ENCODE data around the gene COG5. TPM values are rescaled to one million over a fixed set of nuclear protein-coding genes. Genes with fewer than 3 reads are reported as not detected.

Gene COG5
- total and polyA plus RNA-seq, 2 of the 8 experiments (the other 6 are each of a cell fraction or from before 2014, with no cell fraction given), result 10.5 to 28.1 TPM

DNA sequence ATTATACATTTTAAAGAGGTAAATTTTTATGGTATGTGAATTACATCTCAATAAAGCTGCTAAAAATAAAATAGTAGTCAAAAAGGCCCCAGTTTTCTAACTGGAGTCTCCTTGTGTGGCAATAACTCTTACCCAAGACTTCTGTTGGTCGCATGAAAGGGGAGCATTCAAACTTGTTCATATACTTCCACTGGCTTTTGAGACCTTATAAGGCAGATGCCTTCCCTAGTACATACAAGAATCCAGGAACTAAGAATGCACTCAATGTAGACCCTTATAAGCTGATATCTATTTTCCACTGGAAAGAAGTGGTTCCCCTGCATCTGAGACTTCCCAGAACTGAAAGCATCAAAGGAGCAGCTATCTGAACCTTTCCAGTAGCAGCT is 29.3 kb upstream of the COG5 start:
- H2BK120ac ChIP-seq (replicated peaks; ENCODE audit: low read depth, low read length), result no peak overlapping the region
- no peak overlapping the region for H3K4ac ChIP-seq (replicated peaks; ENCODE audit: insufficient read length, low read depth, low read length)
- H2AK5ac ChIP-seq (ENCODE audit: low read depth, low read length), result no peak overlapping the region
- FAIRE-seq (no peak), DNase-seq (ENCODE audit: low read depth in 1 of 2, low spot score in 2 of 2) (no peak)
- no peak overlapping the region for H3K27ac ChIP-seq (ENCODE audit: low read depth, low read length)
- H3K4me2 ChIP-seq (ENCODE audit: insufficient read depth in 1 of 2, low read depth in 2 of 2, low read length in 2 of 2), result no peak overlapping the region
- H3K9me3 ChIP-seq (ENCODE audit: insufficient read depth in 2 of 2, low read depth in 1 of 2, low read length in 1 of 2), result peaks cover 3% of the 10 kb centered on the region in 2 experiments; a peak in 2 of 4 replicates
- no peak overlapping the region for H2BK5ac ChIP-seq (ENCODE audit: low read depth, low read length)
- no peak overlapping the region for H2BK20ac ChIP-seq (ENCODE audit: low read length)
- H3K18ac ChIP-seq (ENCODE audit: extremely low read depth, low read length), result no peak overlapping the region
- no peak overlapping the region for H2BK12ac ChIP-seq (ENCODE audit: low read depth, low read length)
- peaks cover 0 to 3% (median 0%) of the 10 kb centered on the region in 4 experiments; a peak in 1 of 8 replicates for H3K36me3 ChIP-seq (ENCODE audit: control insufficient read depth in 2 of 4, insufficient read depth in 4 of 4, low read length in 3 of 4)
- no peaks in the 10 kb centered on the region for H3K79me1 ChIP-seq (ENCODE audit: low read depth, low read length)
- H2BK15ac ChIP-seq (ENCODE audit: low read length), result no peak overlapping the region
- no peak overlapping the region for H3K4me3 ChIP-seq (ENCODE audit: extremely low read depth in 1 of 4, insufficient read depth in 2 of 4, low read depth in 3 of 4, low read length in 4 of 4)
- H3K23ac ChIP-seq (ENCODE audit: insufficient read length), result no peak overlapping the region
- no peak overlapping the region for H4K5ac ChIP-seq (ENCODE audit: insufficient read length, low read depth, low read length)
- H3K9ac ChIP-seq (replicated peaks in 1 of 4; ENCODE audit: extremely low read depth in 1 of 4, low read depth in 3 of 4, low read length in 3 of 4), result no peak overlapping the region
- H2AFZ ChIP-seq (ENCODE audit: low read length), result no peak overlapping the region
- H4K20me1 ChIP-seq (replicated peaks in 1 of 2; ENCODE audit: control insufficient read depth in 1 of 2, insufficient read depth in 2 of 2, low read length in 2 of 2), result no peaks in the 10 kb centered on the region
- ChIA-PET POLR2A (ENCODE audit: partially characterized antibody) (no interaction called here), CTCF (ENCODE audit: partially characterized antibody) (no interaction called here)
- H4K91ac ChIP-seq (replicated peaks; ENCODE audit: insufficient read length, low read length), result no peak overlapping the region
- 94% methylated on average over 1 of the region's 1 CpG; no CpG with 5 or more reads in 1 of the 2 experiments for WGBS, 2 experiments (ENCODE audit: extremely low coverage in 1 of 2, insufficient coverage in 1 of 2, insufficient read length in 1 of 2, insufficient replicate concordance in 2 of 2, low coverage in 1 of 2, low lambda C conversion rate in 2 of 2, missing lambda C conversion rate in 1 of 2)
- no peaks in the 10 kb centered on the region for H3K27me3 ChIP-seq (replicated peaks in 1 of 4; ENCODE audit: control insufficient read depth in 3 of 4, extremely low read depth in 1 of 4, insufficient read depth in 3 of 4, low read length in 3 of 4)
- H4K8ac ChIP-seq (ENCODE audit: extremely low read depth, insufficient read depth, low read length), result no peak overlapping the region
- no peaks in the 10 kb centered on the region; the same call in 1 of the 2 replicates for H3K23me2 ChIP-seq (ENCODE audit: low read depth, low read length)
- peaks cover 0 to 2% (median 0%) of the 10 kb centered on the region in 4 experiments; a peak in 1 of 7 replicates for H3K4me1 ChIP-seq (replicated peaks in 1 of 4; ENCODE audit: control insufficient read depth in 3 of 4, insufficient read depth in 4 of 4, low read length in 3 of 4)
- H3K14ac ChIP-seq (ENCODE audit: insufficient read length), result no peak overlapping the region
- no peaks in the 10 kb centered on the region for H3K79me2 ChIP-seq (ENCODE audit: control insufficient read depth in 1 of 2, insufficient read depth in 2 of 2, low read length in 2 of 2)
- H3K56ac ChIP-seq (replicated peaks; ENCODE audit: insufficient read length, low read depth, low read length), result no peak overlapping the region
- TF ChIP-seq KDM1A (IDR thresholded peaks at IDR 0.05; ENCODE audit: borderline replicate concordance, low read length) (no peak), RXRA (IDR thresholded peaks at IDR 0.05; ENCODE audit: insufficient read depth, low read depth, low read length) (no peak), CHD1 (IDR thresholded peaks at IDR 0.05; ENCODE audit: low read depth, low read length) (no peak), SAP30 (IDR thresholded peaks at IDR 0.05; ENCODE audit: insufficient read depth, insufficient replicate concordance, low read length) (no peak), POLR2AphosphoS5 (IDR thresholded peaks at IDR 0.05; ENCODE audit: low read depth, low read length) (no peak), TAF1 (IDR thresholded peaks at IDR 0.05; ENCODE audit: low read depth, low read length) (no peak), FOSL1 (IDR thresholded peaks at IDR 0.05; ENCODE audit: insufficient read depth, low read depth, low read length) (no peak), CEBPB (IDR thresholded peaks at IDR 0.05; ENCODE audit: low read depth, low read length) (no peak)
- TF ChIP-seq, protein P1, sequence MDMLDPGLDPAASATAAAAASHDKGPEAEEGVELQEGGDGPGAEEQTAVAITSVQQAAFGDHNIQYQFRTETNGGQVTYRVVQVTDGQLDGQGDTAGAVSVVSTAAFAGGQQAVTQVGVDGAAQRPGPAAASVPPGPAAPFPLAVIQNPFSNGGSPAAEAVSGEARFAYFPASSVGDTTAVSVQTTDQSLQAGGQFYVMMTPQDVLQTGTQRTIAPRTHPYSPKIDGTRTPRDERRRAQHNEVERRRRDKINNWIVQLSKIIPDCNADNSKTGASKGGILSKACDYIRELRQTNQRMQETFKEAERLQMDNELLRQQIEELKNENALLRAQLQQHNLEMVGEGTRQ (IDR thresholded peaks at IDR 0.05; ENCODE audit: low read length), result no peak
- TF ChIP-seq, protein P2, sequence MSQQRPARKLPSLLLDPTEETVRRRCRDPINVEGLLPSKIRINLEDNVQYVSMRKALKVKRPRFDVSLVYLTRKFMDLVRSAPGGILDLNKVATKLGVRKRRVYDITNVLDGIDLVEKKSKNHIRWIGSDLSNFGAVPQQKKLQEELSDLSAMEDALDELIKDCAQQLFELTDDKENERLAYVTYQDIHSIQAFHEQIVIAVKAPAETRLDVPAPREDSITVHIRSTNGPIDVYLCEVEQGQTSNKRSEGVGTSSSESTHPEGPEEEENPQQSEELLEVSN (IDR thresholded peaks at IDR 0.05), result no peak
- TF ChIP-seq, protein P3, sequence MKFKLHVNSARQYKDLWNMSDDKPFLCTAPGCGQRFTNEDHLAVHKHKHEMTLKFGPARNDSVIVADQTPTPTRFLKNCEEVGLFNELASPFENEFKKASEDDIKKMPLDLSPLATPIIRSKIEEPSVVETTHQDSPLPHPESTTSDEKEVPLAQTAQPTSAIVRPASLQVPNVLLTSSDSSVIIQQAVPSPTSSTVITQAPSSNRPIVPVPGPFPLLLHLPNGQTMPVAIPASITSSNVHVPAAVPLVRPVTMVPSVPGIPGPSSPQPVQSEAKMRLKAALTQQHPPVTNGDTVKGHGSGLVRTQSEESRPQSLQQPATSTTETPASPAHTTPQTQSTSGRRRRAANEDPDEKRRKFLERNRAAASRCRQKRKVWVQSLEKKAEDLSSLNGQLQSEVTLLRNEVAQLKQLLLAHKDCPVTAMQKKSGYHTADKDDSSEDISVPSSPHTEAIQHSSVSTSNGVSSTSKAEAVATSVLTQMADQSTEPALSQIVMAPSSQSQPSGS (IDR thresholded peaks at IDR 0.05; ENCODE audit: low read length), result no peak
